Right lobe of liver (tissue), 4 donors: ENCODE measurements around the gene NPEPL1.

Source experiments
- CTCF ChIP-seq, 4 donors: fragments of 200-600 bp in 3 of 4; fragments of 450-650 bp in 1 of 4; IDR thresholded peaks; one replicate each; pipeline versions ENCODE4 v1.5.1 to v1.8.0; 2016 to 2022; ENCODE audit warnings: antibody characterized with exemption in 4 of 4, mild to moderate bottlenecking in 2 of 4
- POLR2A ChIP-seq: fragments of 450-650 bp; IDR thresholded peaks from one replicate; pipeline ENCODE4 v1.6.1; 2017; ENCODE audit warnings: antibody characterized with exemption, mild to moderate bottlenecking
- donor health status: DM: no; HTN: no; CAD: no.
- donor health status: DM: no; HTN: no; CAD: no.
- donor health status: DM: no; HTN: yes; CAD: no.

GRCh38 chr20:58664883-58665282 lies 27.7 kb upstream of the NPEPL1 start:
- TF ChIP-seq CTCF (IDR thresholded peaks at IDR 0.05) (no peak), POLR2A (no peak)
